Measurements from ENCODE around the gene SLC26A1. TPM values are rescaled to one million over a fixed set of nuclear protein-coding genes. Genes with fewer than 3 reads are reported as not detected.
A peak's percentile ranks its signal among the peaks of the same experiment; 100 is the strongest.

The SLC26A1 gene
- total RNA-seq, 1 experiment from 2014 or later, result 1.8 TPM

- Histone ChIP-seq H3K27me3 (ENCODE audit: control insufficient read depth, insufficient read depth, low read length) (no peaks in the 10 kb centered on the region), H3K27ac (ENCODE audit: low read length) (no peak overlapping the region), H3K36me3 (ENCODE audit: control insufficient read depth, insufficient read depth, low read length) (no peaks in the 10 kb centered on the region), H3K4me1 (ENCODE audit: control insufficient read depth, insufficient read depth, low read length) (no peaks in the 10 kb centered on the region), H3K4me3 (ENCODE audit: low read depth in 2 of 2, low read length in 2 of 2) (no peak overlapping the region), H3K9me3 (ENCODE audit: control insufficient read depth, insufficient read depth, low read depth, low read length) (no peaks in the 10 kb centered on the region)
- BruUV-seq (replicated peaks), result no TSS peak
- in situ Hi-C loops (cut with HindIII; ENCODE audit: low pct_unique_long_range_greater_than_20kb, low sequenced_read_pairs) (no loop called here), intact Hi-C loops (cut with micrococcal nuclease; ENCODE audit: unreplicated experiment) (no loop called here)
- no peak for DNase-seq (ENCODE audit: low read depth, low spot score)
- ATAC-seq, result peak; percentile 27; the same call in 1 of the 2 replicates
- CTCF ChIA-PET, result no interaction called here
- POLR2A ChIA-PET, result no interaction called here
- no peak for TF ChIP-seq POLR2AphosphoS5 (IDR thresholded peaks at IDR 0.05; ENCODE audit: low read depth, low read length)
- TF ChIP-seq CTCF (IDR thresholded peaks at IDR 0.05), result no peak
- TF ChIP-seq REST (IDR thresholded peaks at IDR 0.05; ENCODE audit: insufficient read depth in 1 of 2, low read depth in 2 of 2, low read length in 1 of 2), result no peak
- TF ChIP-seq TCF7L2 (IDR thresholded peaks at IDR 0.05; ENCODE audit: low read depth, low read length), result no peak
- TF ChIP-seq SIN3A (IDR thresholded peaks at IDR 0.05; ENCODE audit: borderline replicate concordance, insufficient read depth, low read depth, low read length), result no peak
Observed at GRCh38 chr4:965048-965765, 28.0 kb downstream of the SLC26A1 start.

GRCh38 chr4:964346-965025 is 28.7 kb downstream of the SLC26A1 start:
- in situ Hi-C loops (cut with HindIII; ENCODE audit: low pct_unique_long_range_greater_than_20kb, low sequenced_read_pairs) (no loop called here), intact Hi-C loops (cut with micrococcal nuclease; ENCODE audit: unreplicated experiment) (no loop called here)
- POLR2A ChIA-PET, result no interaction called here
- TF ChIP-seq SIN3A (IDR thresholded peaks at IDR 0.05; ENCODE audit: borderline replicate concordance, insufficient read depth, low read depth, low read length), result no peak
- Histone ChIP-seq H3K4me1 (ENCODE audit: control insufficient read depth, insufficient read depth, low read length) (no peaks in the 10 kb centered on the region), H3K36me3 (ENCODE audit: control insufficient read depth, insufficient read depth, low read length) (no peaks in the 10 kb centered on the region), H3K27ac (ENCODE audit: low read length) (no peak overlapping the region), H3K9me3 (ENCODE audit: control insufficient read depth, insufficient read depth, low read depth, low read length) (no peaks in the 10 kb centered on the region), H3K27me3 (ENCODE audit: control insufficient read depth, insufficient read depth, low read length) (no peaks in the 10 kb centered on the region), H3K4me3 (ENCODE audit: low read depth in 2 of 2, low read length in 2 of 2) (no peak overlapping the region)
- CTCF ChIA-PET, result no interaction called here
- DNase-seq (ENCODE audit: low read depth, low spot score) (no peak), ATAC-seq (no peak)
- BruUV-seq (replicated peaks), result no TSS peak

Measured in Panc1 (cell line).